Prostate gland (tissue), 2 donors: ENCODE data around the gene HS3ST3A1.

Experiments used
- CTCF ChIP-seq, 4 experiments: fragments of 200-600 bp in 2 of 4; fragments of 450-650 bp in 2 of 4; sonication (generic) in 2 of 4; IDR thresholded peaks; 1 replicate in 3 of 4; 2 replicates in 1 of 4; pipeline ENCODE4 v1.5.1; 2016 to 2019; ENCODE audit warnings: antibody characterized with exemption in 4 of 4, mild to moderate bottlenecking in 2 of 4, moderate library complexity in 2 of 4
- POLR2A ChIP-seq: fragments of 450-650 bp; IDR thresholded peaks from one replicate; pipeline ENCODE4 v1.6.1; 2016; ENCODE audit warnings: antibody characterized with exemption, mild to moderate bottlenecking

- TF ChIP-seq POLR2A = no peak
- TF ChIP-seq CTCF (IDR thresholded peaks at IDR 0.05) = no peak
Measured at GRCh38 chr17:13640551-13640950, 38.8 kb upstream of the HS3ST3A1 start.
